DMS79 (cell line): ENCODE results near the gene FOXD4L1.
"Not testable (repeated sequence)": the region's sequence is repeated elsewhere in the genome, so short reads cannot be mapped to it uniquely, and the experiment has no call there.

Source experiments
- DNase-seq: peaks from one replicate; lab custom pipeline; 2025; lab: John Stamatoyannopoulos, UW

Gene FOXD4L1

GRCh38 chr2:113524986-113525385 is 26.5 kb downstream of the FOXD4L1 start:
- DNase-seq = not testable (repeated sequence)

GRCh38 chr2:113527350-113528045 is 29.0 kb downstream of the FOXD4L1 start:
- not testable (repeated sequence) for DNase-seq

GRCh38 chr2:113528126-113528525 is 29.7 kb downstream of the FOXD4L1 start:
- not testable (repeated sequence) for DNase-seq

GRCh38 chr2:113528904-113529303 is 30.4 kb downstream of the FOXD4L1 start:
- not testable (repeated sequence) for DNase-seq

GRCh38 chr2:113532991-113533390 is 34.5 kb downstream of the FOXD4L1 start:
- DNase-seq = not testable (repeated sequence)

- DNase-seq = not testable (repeated sequence)
Measured at GRCh38 chr2:113536573-113536972, 38.1 kb downstream of the FOXD4L1 start.

- DNase-seq = not testable (repeated sequence)
Measured at GRCh38 chr2:113540834-113541203, 42.4 kb downstream of the FOXD4L1 start.

GRCh38 chr2:113541204-113541975 is 42.9 kb downstream of the FOXD4L1 start:
- not testable (repeated sequence) for DNase-seq

GRCh38 chr2:113541976-113542485 is 43.6 kb downstream of the FOXD4L1 start:
- DNase-seq = not testable (repeated sequence)

- DNase-seq = not testable (repeated sequence)
Measured at GRCh38 chr2:113542529-113542928, 44.1 kb downstream of the FOXD4L1 start.
